IPS-18c (cell line): ENCODE data around the gene CYTIP.

Experiments
- H3K4me3 ChIP-seq: 2 replicates; pipeline ENCODE4 v1.7.0; 2013; ENCODE audit warnings: low read depth, mild to moderate bottlenecking, low read length, moderate library complexity; ENCODE audit not compliant: insufficient read depth
- H3K9me3 ChIP-seq: one replicate; pipeline ENCODE4 v1.6.1; 2013; ENCODE audit warnings: mild to moderate bottlenecking, low read length, moderate library complexity; ENCODE audit not compliant: control insufficient read depth, insufficient read depth

Gene CYTIP

GRCh38 chr2:157438863-157439823, 4.7 kb downstream of the CYTIP start:
- Histone ChIP-seq H3K9me3 (no peaks in the 10 kb centered on the region), H3K4me3 (no peak overlapping the region)

- H3K9me3 ChIP-seq: no peaks in the 10 kb centered on the region
- H3K4me3 ChIP-seq: no peak overlapping the region
These were observed 10.5 kb downstream of the CYTIP start for GRCh38 chr2:157433394-157433793.

- Histone ChIP-seq H3K9me3 (no peaks in the 10 kb centered on the region), H3K4me3 (no peak overlapping the region)
These were observed 11.3 kb downstream of the CYTIP start for GRCh38 chr2:157432475-157433106.

GRCh38 chr2:157431176-157431575, 12.7 kb downstream of the CYTIP start:
- no peak overlapping the region for H3K4me3 ChIP-seq

GRCh38 chr2:157428500-157429175, 15.3 kb downstream of the CYTIP start:
- Histone ChIP-seq H3K9me3 (no peaks in the 10 kb centered on the region), H3K4me3 (no peak overlapping the region)

More at GRCh38 chr2:157431176-157431575, 12.7 kb downstream of the CYTIP start:
- no peaks in the 10 kb centered on the region for H3K9me3 ChIP-seq

GRCh38 chr2:157427922-157428303, 16.0 kb downstream of the CYTIP start:
- Histone ChIP-seq H3K4me3 (no peak overlapping the region), H3K9me3 (no peaks in the 10 kb centered on the region)

GRCh38 chr2:157427003-157427921, 16.6 kb downstream of the CYTIP start:
- H3K9me3 ChIP-seq: no peaks in the 10 kb centered on the region
- no peak overlapping the region for H3K4me3 ChIP-seq

GRCh38 chr2:157426477-157426994, 17.4 kb downstream of the CYTIP start:
- H3K9me3 ChIP-seq: no peaks in the 10 kb centered on the region
- H3K4me3 ChIP-seq: no peak overlapping the region

GRCh38 chr2:157424374-157424773, 19.5 kb downstream of the CYTIP start:
- Histone ChIP-seq H3K4me3 (no peak overlapping the region), H3K9me3 (no peaks in the 10 kb centered on the region)

GRCh38 chr2:157421964-157422363, 21.9 kb downstream of the CYTIP start:
- H3K9me3 ChIP-seq: no peaks in the 10 kb centered on the region
- no peak overlapping the region for H3K4me3 ChIP-seq

- Histone ChIP-seq H3K4me3 (no peak overlapping the region), H3K9me3 (no peaks in the 10 kb centered on the region)
These were observed 22.5 kb downstream of the CYTIP start for GRCh38 chr2:157421331-157421944.

- no peak overlapping the region for H3K4me3 ChIP-seq
These were observed 23.0 kb downstream of the CYTIP start for GRCh38 chr2:157420771-157421323.

GRCh38 chr2:157419031-157419575, 24.8 kb downstream of the CYTIP start:
- H3K4me3 ChIP-seq: no peak overlapping the region

More at GRCh38 chr2:157420771-157421323, 23.0 kb downstream of the CYTIP start:
- no peaks in the 10 kb centered on the region for H3K9me3 ChIP-seq

GRCh38 chr2:157418239-157418641, 25.6 kb downstream of the CYTIP start:
- H3K9me3 ChIP-seq: no peaks in the 10 kb centered on the region
- no peak overlapping the region for H3K4me3 ChIP-seq

More at GRCh38 chr2:157419031-157419575, 24.8 kb downstream of the CYTIP start:
- no peaks in the 10 kb centered on the region for H3K9me3 ChIP-seq

- Histone ChIP-seq H3K9me3 (no peaks in the 10 kb centered on the region), H3K4me3 (no peak overlapping the region)
These were observed 28.2 kb downstream of the CYTIP start for GRCh38 chr2:157415591-157416101.
